Measurements from ENCODE around the gene RFX8. TPM values are rescaled to one million over a fixed set of nuclear protein-coding genes. Genes with fewer than 3 reads are reported as not detected.
A peak's percentile ranks its signal among the peaks of the same experiment; 100 is the strongest.

The RFX8 gene
- total RNA-seq, 2 donors from 2014 or later = 0.97 TPM; not detected in 1

GRCh38 chr2:101427240-101427639, 47.7 kb downstream of the RFX8 start:
- Histone ChIP-seq H3K9me3 (no peaks in the 10 kb centered on the region), H3K4me1 (replicated peaks) (no peaks in the 10 kb centered on the region), H3K36me3 (no peaks in the 10 kb centered on the region), H3K27me3 (replicated peaks; ENCODE audit: insufficient read depth) (no peaks in the 10 kb centered on the region), H3K4me3 (no peak overlapping the region), H3K27ac (no peak overlapping the region)
- TF ChIP-seq POLR2A (IDR thresholded peaks at IDR 0.05) (no peak), POLR2AphosphoS5 (IDR thresholded peaks at IDR 0.05) (no peak), CTCF (IDR thresholded peaks at IDR 0.05) (no peak)
- DNase-seq (ENCODE audit: low spot score) = no peak
- intact Hi-C loops (cut with DNase I) = no loop called here
- 93% methylated on average over 7 of the region's 7 CpGs for WGBS

GRCh38 chr2:101426822-101427221, 48.1 kb downstream of the RFX8 start:
- 91% methylated on average over 7 of the region's 7 CpGs for WGBS
- H3K9me3 ChIP-seq = no peaks in the 10 kb centered on the region
- no peaks in the 10 kb centered on the region for H3K36me3 ChIP-seq
- H3K4me3 ChIP-seq = no peak overlapping the region
- intact Hi-C loops (cut with DNase I) = no loop called here
- TF ChIP-seq CTCF (IDR thresholded peaks at IDR 0.05) (no peak), POLR2A (IDR thresholded peaks at IDR 0.05) (no peak)
- H3K27me3 ChIP-seq (replicated peaks; ENCODE audit: insufficient read depth) = no peaks in the 10 kb centered on the region
- H3K27ac ChIP-seq = no peak overlapping the region
- DNase-seq (ENCODE audit: low spot score) = no peak
- H3K4me1 ChIP-seq (replicated peaks) = no peaks in the 10 kb centered on the region

GRCh38 chr2:101420623-101421022, 54.3 kb downstream of the RFX8 start:
- Histone ChIP-seq H3K36me3 (no peaks in the 10 kb centered on the region), H3K9me3 (no peaks in the 10 kb centered on the region), H3K27ac (no peak overlapping the region), H3K4me1 (replicated peaks) (no peaks in the 10 kb centered on the region), H3K27me3 (replicated peaks; ENCODE audit: insufficient read depth) (no peaks in the 10 kb centered on the region), H3K4me3 (no peak overlapping the region)
- TF ChIP-seq POLR2AphosphoS5 (IDR thresholded peaks at IDR 0.05) = no peak
- TF ChIP-seq CTCF (IDR thresholded peaks at IDR 0.05) = no peak
- TF ChIP-seq POLR2A (IDR thresholded peaks at IDR 0.05) = no peak
- intact Hi-C loops (cut with DNase I) = loop anchor here (5.0 kb wide), 1 partner anchor 97 kb away; no protein-coding TSS in a partner anchor
- DNase-seq (ENCODE audit: low spot score) = no peak
- WGBS = 85% methylated on average over 4 of the region's 4 CpGs

GRCh38 chr2:101419096-101419663, 55.7 kb downstream of the RFX8 start:
- peak; percentile 48 for DNase-seq (ENCODE audit: low spot score)
- TF ChIP-seq CTCF (IDR thresholded peaks at IDR 0.05) (peak; percentile 32 to 73 (median 64)), POLR2A (IDR thresholded peaks at IDR 0.05) (no peak), POLR2AphosphoS5 (IDR thresholded peaks at IDR 0.05) (no peak)
- intact Hi-C loops (cut with DNase I) = loop anchor here (1.0 kb wide), 1 partner anchor 413 kb away; no protein-coding TSS in a partner anchor
- Histone ChIP-seq H3K36me3 (no peaks in the 10 kb centered on the region), H3K4me1 (replicated peaks) (no peaks in the 10 kb centered on the region), H3K27ac (no peak overlapping the region), H3K4me3 (no peak overlapping the region), H3K27me3 (replicated peaks; ENCODE audit: insufficient read depth) (no peaks in the 10 kb centered on the region), H3K9me3 (no peaks in the 10 kb centered on the region)
- 89% methylated on average over 10 of the region's 10 CpGs for WGBS

GRCh38 chr2:101418460-101419095, 56.3 kb downstream of the RFX8 start:
- DNase-seq (ENCODE audit: low spot score) = no peak
- Histone ChIP-seq H3K9me3 (no peaks in the 10 kb centered on the region), H3K27ac (no peak overlapping the region), H3K4me1 (replicated peaks) (no peaks in the 10 kb centered on the region), H3K36me3 (no peaks in the 10 kb centered on the region), H3K4me3 (no peak overlapping the region), H3K27me3 (replicated peaks; ENCODE audit: insufficient read depth) (no peaks in the 10 kb centered on the region)
- TF ChIP-seq CTCF (IDR thresholded peaks at IDR 0.05) = no peak
- no peak for TF ChIP-seq POLR2A (IDR thresholded peaks at IDR 0.05)
- TF ChIP-seq POLR2AphosphoS5 (IDR thresholded peaks at IDR 0.05) = no peak
- intact Hi-C loops (cut with DNase I) = loop anchor here (1.0 kb wide), 1 partner anchor 414 kb away; no protein-coding TSS in a partner anchor
- WGBS = 72% methylated on average over 12 of the region's 12 CpGs
